ENCODE data around the gene ADGRD2. TPM values are rescaled to one million over a fixed set of nuclear protein-coding genes. Genes with fewer than 3 reads are reported as not detected.

ADGRD2 gene
- total and polyA plus RNA-seq, 2 of the 13 experiments (the other 11 are each of a cell fraction or from before 2014, with no cell fraction given) = not detected

DNA sequence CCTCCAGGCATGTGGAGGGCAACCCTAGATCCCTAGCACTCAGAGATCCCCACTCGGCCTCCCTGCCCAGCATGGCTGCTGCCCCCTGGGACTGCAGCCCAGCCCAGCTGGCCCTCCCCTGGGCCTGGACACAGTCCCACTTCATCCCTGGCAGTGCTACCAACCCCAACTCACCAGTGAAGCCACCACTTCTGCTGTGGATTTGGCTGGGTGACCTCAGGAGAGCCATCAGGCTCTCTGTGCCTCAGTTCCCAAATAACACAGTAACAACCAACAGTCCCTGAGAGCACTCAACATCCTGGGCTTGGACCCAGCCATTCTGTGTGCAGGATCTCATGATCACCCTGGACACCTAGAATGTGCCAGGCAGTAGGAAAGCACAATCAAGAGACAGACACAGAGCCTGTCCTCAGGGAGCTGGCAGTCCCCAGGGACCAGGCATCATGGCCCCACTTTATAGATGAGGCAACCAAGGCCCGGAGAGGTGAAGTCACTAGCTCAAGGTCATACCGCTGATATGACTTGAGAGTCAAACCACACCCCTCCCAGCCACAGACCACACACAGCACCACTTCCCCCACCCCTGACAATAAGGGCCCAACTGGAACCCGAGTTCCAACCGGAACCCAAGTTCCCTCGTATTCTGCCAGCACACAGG is 30.3 kb upstream of the ADGRD2 start:
- POLR2A ChIA-PET = no interaction called here

DNA sequence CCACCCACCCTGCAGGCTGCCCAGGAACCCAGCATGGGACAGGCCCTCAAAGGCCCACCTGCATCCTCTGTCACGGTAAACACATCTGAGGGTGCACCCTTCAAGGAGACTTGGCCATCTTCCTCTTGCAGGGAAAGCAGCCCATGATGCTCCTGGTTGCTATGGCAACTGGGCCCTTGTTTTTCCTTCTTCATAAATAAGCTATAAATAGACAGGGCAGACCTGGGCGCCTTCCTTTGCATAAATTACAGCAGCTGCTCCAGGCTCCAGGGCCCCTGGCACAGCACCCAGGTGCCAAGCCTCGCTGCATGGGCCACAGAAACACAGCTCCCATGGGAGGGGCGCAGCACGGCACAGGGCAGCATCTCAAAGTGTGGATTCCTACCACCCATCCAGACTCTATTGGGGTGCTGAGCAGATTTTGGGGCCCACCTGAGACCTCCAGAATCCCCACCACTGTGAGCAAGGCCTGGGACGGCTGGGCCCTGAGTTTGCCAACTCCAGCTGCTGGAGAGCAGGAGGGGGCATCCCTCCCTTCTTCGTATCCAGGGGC is 29.2 kb upstream of the ADGRD2 start:
- in situ Hi-C loops (cut with HindIII; ENCODE audit: extremely low pct_ligation_motif_present, low pct_unique_long_range_greater_than_20kb) = no loop called here
- BruUV-seq (replicated peaks) = no TSS peak
- Histone ChIP-seq H3K9me3 (ENCODE audit: low read length) (no peaks in the 10 kb centered on the region), H2AFZ (ENCODE audit: low read length) (no peak overlapping the region), H4K20me1 (ENCODE audit: insufficient read depth, low read length) (no peaks in the 10 kb centered on the region), H3K27ac (ENCODE audit: extremely low read length, insufficient read depth, low read length) (no peak overlapping the region), H3K79me2 (ENCODE audit: insufficient read depth, low read length) (no peaks in the 10 kb centered on the region), H3K27me3 (ENCODE audit: control insufficient read depth in 1 of 2, insufficient read depth in 2 of 2, low read length in 2 of 2) (peaks cover 4 to 15% of the 10 kb centered on the region in 2 experiments; a peak in 2 of 5 replicates), H3K36me3 (replicated peaks in 1 of 2; ENCODE audit: control insufficient read depth in 1 of 2, insufficient read depth in 2 of 2, low read length in 2 of 2) (no peaks in the 10 kb centered on the region), H3K4me2 (ENCODE audit: low read depth, low read length) (no peak overlapping the region), H3K4me3 (replicated peaks in 1 of 3; ENCODE audit: insufficient read depth in 1 of 3, low read depth in 2 of 3, low read length in 3 of 3) (no peak overlapping the region), H3K9ac (ENCODE audit: insufficient read depth, low read depth, low read length) (no peak overlapping the region), H3K4me1 (ENCODE audit: insufficient read depth, low read length) (peaks cover 54% of the 10 kb centered on the region)
- intact Hi-C loops (cut with micrococcal nuclease; ENCODE audit: unreplicated experiment) = no loop called here
- FAIRE-seq (no peak), ATAC-seq (no peak), DNase-seq (ENCODE audit: low spot score) (no peak)
- ChIA-PET POLR2A (no interaction called here), CTCF (ENCODE audit: low intra/inter-chr PET ratio, low total read pairs) (no interaction called here)
- TF ChIP-seq, protein P1, sequence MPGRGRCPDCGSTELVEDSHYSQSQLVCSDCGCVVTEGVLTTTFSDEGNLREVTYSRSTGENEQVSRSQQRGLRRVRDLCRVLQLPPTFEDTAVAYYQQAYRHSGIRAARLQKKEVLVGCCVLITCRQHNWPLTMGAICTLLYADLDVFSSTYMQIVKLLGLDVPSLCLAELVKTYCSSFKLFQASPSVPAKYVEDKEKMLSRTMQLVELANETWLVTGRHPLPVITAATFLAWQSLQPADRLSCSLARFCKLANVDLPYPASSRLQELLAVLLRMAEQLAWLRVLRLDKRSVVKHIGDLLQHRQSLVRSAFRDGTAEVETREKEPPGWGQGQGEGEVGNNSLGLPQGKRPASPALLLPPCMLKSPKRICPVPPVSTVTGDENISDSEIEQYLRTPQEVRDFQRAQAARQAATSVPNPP (CRISPR knock-in tag; IDR thresholded peaks at IDR 0.05) = no peak
- TF ChIP-seq RFX1 (IDR thresholded peaks at IDR 0.05) = peak; percentile 46; the same call in 1 of the 2 replicates
- 75% methylated on average over 1 of the region's 7 CpGs for WGBS (ENCODE audit: low lambda C conversion rate)

More for the DNA sequence above, 30.3 kb upstream of the ADGRD2 start:
- in situ Hi-C loops (cut with HindIII; ENCODE audit: extremely low pct_ligation_motif_present, low pct_unique_long_range_greater_than_20kb) (no loop called here), intact Hi-C loops (cut with micrococcal nuclease; ENCODE audit: unreplicated experiment) (loop anchor here (1.0 kb wide), 3 partner anchors 27 to 116 kb away; no protein-coding TSS in a partner anchor)
- DNase-seq (ENCODE audit: low spot score) = no peak
- Histone ChIP-seq H3K27me3 (ENCODE audit: control insufficient read depth in 1 of 2, insufficient read depth in 2 of 2, low read length in 2 of 2) (peaks cover 4 to 17% of the 10 kb centered on the region in 2 experiments; a peak in 2 of 5 replicates), H3K36me3 (replicated peaks in 1 of 2; ENCODE audit: control insufficient read depth in 1 of 2, insufficient read depth in 2 of 2, low read length in 2 of 2) (no peaks in the 10 kb centered on the region), H2AFZ (ENCODE audit: low read length) (no peak overlapping the region), H3K9me3 (ENCODE audit: low read length) (no peaks in the 10 kb centered on the region), H3K79me2 (ENCODE audit: insufficient read depth, low read length) (peaks cover 2% of the 10 kb centered on the region), H3K4me3 (replicated peaks in 1 of 3; ENCODE audit: insufficient read depth in 1 of 3, low read depth in 2 of 3, low read length in 3 of 3) (no peak overlapping the region), H3K4me2 (ENCODE audit: low read depth, low read length) (peak overlapping the region; percentile 81), H3K27ac (ENCODE audit: extremely low read length, insufficient read depth, low read length) (no peak overlapping the region), H3K9ac (ENCODE audit: insufficient read depth, low read depth, low read length) (no peak overlapping the region), H4K20me1 (ENCODE audit: insufficient read depth, low read length) (no peaks in the 10 kb centered on the region; the same call in 1 of the 2 replicates), H3K4me1 (ENCODE audit: insufficient read depth, low read length) (peaks cover 60% of the 10 kb centered on the region)
- CTCF ChIA-PET (ENCODE audit: low intra/inter-chr PET ratio, low total read pairs) = interaction anchor here (0.6 to 1.8 kb wide), 4 partner anchors 27 to 117 kb away, joined by 3 to 15 read pairs (median 4); no protein-coding TSS in a partner anchor
- 40% methylated on average over 4 of the region's 6 CpGs for WGBS (ENCODE audit: low lambda C conversion rate)
- BruUV-seq (replicated peaks) = no TSS peak
- no peak for FAIRE-seq
- peak; percentile 11; the same call in 2 of the 3 replicates for ATAC-seq
- TF ChIP-seq ZNF629 (CRISPR knock-in tag; conservative IDR thresholded peaks at IDR 0.05) = peak; percentile 85
- peak; percentile 73; the same call in 1 of the 2 replicates for TF ChIP-seq ZNF768 (CRISPR knock-in tag; IDR thresholded peaks at IDR 0.05)
- no peak for TF ChIP-seq KDM4B (CRISPR knock-in tag; IDR thresholded peaks at IDR 0.05)
- TF ChIP-seq RBM39 (IDR thresholded peaks at IDR 0.05; ENCODE audit: low read depth, low read length, poor library complexity, severe bottlenecking) = no peak

Measured in HepG2 (cell line).